Stimulated activated CD4-positive, alpha-beta T cell treated with anti-CD3 and anti-CD28 coated beads, Interleukin-1b, Interleukin-23, amount 100 ng/mL, for 4 hours (primary cell): ENCODE measurements around the gene XPA.
"Not testable (repeated sequence)": the region's sequence is repeated elsewhere in the genome, so short reads cannot be mapped to it uniquely, and the experiment has no call there.

Experiments used
- DNase-seq, 2 donors: peaks; one replicate each; pipeline ENCODE4 v3.0.0-alpha.2; 2020; ENCODE audit warnings: low read depth in 2 of 2

The XPA gene

GRCh38 chr9:97696803-97697601 is at the start of gene XPA:
XPA (minus strand) TSS chr9:97697340; CDS start chr9:97697292, 48 bp downstream.
- DNase-seq: peak; percentile 96 to 97

GRCh38 chr9:97744710-97745708 is 47.9 kb upstream of the XPA start:
- no peak for DNase-seq

GRCh38 chr9:97744025-97744424 is 46.9 kb upstream of the XPA start:
- DNase-seq: not testable (repeated sequence)

- no peak for DNase-seq
Measured at GRCh38 chr9:97742545-97742944, 45.4 kb upstream of the XPA start.

GRCh38 chr9:97741947-97742346 is 44.8 kb upstream of the XPA start:
- DNase-seq: no peak

GRCh38 chr9:97740848-97741821 is 44.0 kb upstream of the XPA start:
- peak in 1 of 2 donors; percentile 23 for DNase-seq

GRCh38 chr9:97737429-97737828 is 40.3 kb upstream of the XPA start:
- DNase-seq: no peak

GRCh38 chr9:97735070-97735600 is 38.0 kb upstream of the XPA start:
- no peak for DNase-seq

GRCh38 chr9:97726716-97727115 is 29.6 kb upstream of the XPA start:
- no peak for DNase-seq

GRCh38 chr9:97723819-97724218 is 26.7 kb upstream of the XPA start:
- DNase-seq: no peak

GRCh38 chr9:97722331-97722730 is 25.2 kb upstream of the XPA start:
- no peak for DNase-seq

GRCh38 chr9:97721396-97721795 is 24.3 kb upstream of the XPA start:
- DNase-seq: no peak

- no peak for DNase-seq
Measured at GRCh38 chr9:97717866-97718265, 20.7 kb upstream of the XPA start.

- no peak for DNase-seq
Measured at GRCh38 chr9:97714435-97714834, 17.3 kb upstream of the XPA start.

GRCh38 chr9:97711223-97711626 is 14.1 kb upstream of the XPA start:
- no peak for DNase-seq

GRCh38 chr9:97710356-97711222 is 13.4 kb upstream of the XPA start:
- peak; percentile 15 to 40 for DNase-seq

GRCh38 chr9:97706246-97706645 is 9.1 kb upstream of the XPA start:
- no peak for DNase-seq

GRCh38 chr9:97705354-97705950 is 8.3 kb upstream of the XPA start:
- DNase-seq: no peak

- DNase-seq: no peak
Measured at GRCh38 chr9:97704851-97705250, 7.7 kb upstream of the XPA start.

- DNase-seq: no peak
Measured at GRCh38 chr9:97704345-97704677, 7.2 kb upstream of the XPA start.
